Kidney (tissue), 14 donors: ENCODE measurements around the gene YAP1. TPM values are rescaled to one million over a fixed set of nuclear protein-coding genes. Genes with fewer than 3 reads are reported as not detected.

Source experiments
- DNase-seq, 5 donors: peaks; one replicate each; pipeline ENCODE4 v3.0.0-alpha.2; 2013 to 2020
- FAIRE-seq: peaks from 2 replicates; lab custom pipeline; 2012; peaks lifted over from hg19 to GRCh38; lab: Jason Lieb, UNC
- H3K27ac ChIP-seq, 2 donors: one replicate each; pipeline ENCODE4 v1.7.0; 2013; ENCODE audit warnings: low read depth in 2 of 2, low read length in 2 of 2, inconsistent platforms in 1 of 2
- H3K27me3 ChIP-seq: one replicate; pipeline ENCODE4 v1.7.1; 2013; ENCODE audit warnings: low read length, inconsistent platforms; ENCODE audit not compliant: control insufficient read depth, insufficient read depth
- H3K36me3 ChIP-seq, 3 donors: one replicate each; pipeline versions ENCODE4 v1.7.0 to v1.7.1; 2013; ENCODE audit warnings: low read length in 3 of 3, control low read depth in 1 of 3, inconsistent platforms in 1 of 3; ENCODE audit not compliant: insufficient read depth in 3 of 3, control insufficient read depth in 2 of 3
- H3K4me1 ChIP-seq, 3 donors: one replicate each; pipeline versions ENCODE4 v1.7.0 to v1.7.1; 2013; ENCODE audit warnings: low read length in 3 of 3, inconsistent platforms in 1 of 3, low read depth in 1 of 3; ENCODE audit not compliant: control insufficient read depth in 2 of 3, insufficient read depth in 2 of 3
- H3K4me3 ChIP-seq, 3 donors: one replicate each; pipeline versions ENCODE4 v1.7.0 to v1.8.1; 2013; ENCODE audit warnings: low read length in 3 of 3, control low read depth in 1 of 3, inconsistent platforms in 1 of 3
- H3K9ac ChIP-seq, 3 donors: one replicate each; pipeline versions ENCODE4 v1.7.0 to v1.7.1; 2013; ENCODE audit warnings: low read length in 3 of 3, control low read depth in 1 of 3, inconsistent platforms in 1 of 3
- H3K9me3 ChIP-seq, 3 donors: one replicate each; pipeline versions ENCODE4 v1.7.0 to v1.7.1; 2013; ENCODE audit warnings: low read length in 3 of 3, control low read depth in 1 of 3, inconsistent platforms in 1 of 3; ENCODE audit not compliant: control insufficient read depth in 2 of 3, insufficient read depth in 1 of 3
- CTCF ChIP-seq: IDR thresholded peaks from 3 replicates; pipeline ENCODE4 v1.5.1; 2012; ENCODE audit warnings: mild to moderate bottlenecking, moderate library complexity, borderline replicate concordance; ENCODE audit not compliant: insufficient read depth; ENCODE audit errors: extremely low read depth
- intact Hi-C: fragments of 100-400 bp; cut with DNase I; formaldehyde crosslinking; loops from one replicate; pipeline ENCODE4 v1.11.1; 2022
- polyA plus RNA-seq: library from polyadenylated mRNA; stranded (reverse); fragments of 350-450 nt; fragmentation: Illumina TruSeq; extraction: RNeasy Lipid Tissue Mini Kit (QIAGEN cat#74804); gene quantifications from one replicate; pipeline ENCODE4 v1.2.3, GENCODE V29; 2014; ENCODE audit warnings: low read depth, low replicate concordance; ENCODE audit not compliant: insufficient read depth
- total RNA-seq: library from RNA; stranded (reverse); fragmentation: NEBNext Ultra II Directional; extraction: Animal tissue kit (Norgen Biotek cat#: 25700); gene quantifications from one replicate; pipeline ENCODE4 v1.2.1, GENCODE V29; 2021
- donor health status: control.
- donor health status: control.
- donor health status: control.
- donor health status: control.
- donor health status: control.
- donor health status: DM: yes; HTN: yes; CAD: no.
- donor health status: Normal renal cell carcinoma (clear cell type).

YAP1 gene
- total and polyA plus RNA-seq, 2 donors from 2014 or later: 21.5 to 106 TPM

- FAIRE-seq: no peak
- intact Hi-C loops: no loop called here
- no peaks in the 10 kb centered on the region for H3K9me3 ChIP-seq
- no peak for TF ChIP-seq CTCF
- H3K9ac ChIP-seq: no peak overlapping the region
- no peak overlapping the region for H3K4me3 ChIP-seq
- H3K27ac ChIP-seq: no peak overlapping the region
- no peaks in the 10 kb centered on the region for H3K36me3 ChIP-seq
- no peaks in the 10 kb centered on the region for H3K27me3 ChIP-seq
- peaks cover 0 to 16% (median 3%) of the 10 kb centered on the region in 3 donors for H3K4me1 ChIP-seq
- DNase-seq: no peak
These were observed 78.2 kb downstream of the YAP1 start for GRCh38 chr11:102188488-102188887.

GRCh38 chr11:102191832-102192231 is 81.6 kb downstream of the YAP1 start:
- Histone ChIP-seq H3K9me3 (no peaks in the 10 kb centered on the region), H3K36me3 (no peaks in the 10 kb centered on the region), H3K27me3 (no peaks in the 10 kb centered on the region), H3K4me1 (peaks cover 0 to 12% (median 3%) of the 10 kb centered on the region in 3 donors), H3K9ac (no peak overlapping the region), H3K27ac (no peak overlapping the region), H3K4me3 (no peak overlapping the region)
- DNase-seq (no peak), FAIRE-seq (no peak)
- intact Hi-C loops: no loop called here
- no peak for TF ChIP-seq CTCF

GRCh38 chr11:102192349-102193066 is 82.3 kb downstream of the YAP1 start:
- Histone ChIP-seq H3K27me3 (no peaks in the 10 kb centered on the region), H3K27ac (no peak overlapping the region)
- FAIRE-seq: no peak

More at GRCh38 chr11:102192349-102193066, 82.3 kb downstream of the YAP1 start:
- H3K9me3 ChIP-seq: no peaks in the 10 kb centered on the region
- peaks cover 0 to 8% (median 0%) of the 10 kb centered on the region in 3 donors for H3K4me1 ChIP-seq
- intact Hi-C loops: no loop called here
- H3K4me3 ChIP-seq: no peak overlapping the region
- DNase-seq: no peak
- H3K36me3 ChIP-seq: no peaks in the 10 kb centered on the region
- H3K9ac ChIP-seq: no peak overlapping the region
- TF ChIP-seq CTCF: no peak
